GM18526 (cell line): Measurements from ENCODE around the gene HEXIM1.

Source experiments
- POLR2A ChIP-seq: IDR thresholded peaks from 3 replicates; pipeline ENCODE4 v1.6.1; 2011; ENCODE audit not compliant: insufficient read length; ENCODE audit errors: extremely low read depth

HEXIM1 gene

DNA sequence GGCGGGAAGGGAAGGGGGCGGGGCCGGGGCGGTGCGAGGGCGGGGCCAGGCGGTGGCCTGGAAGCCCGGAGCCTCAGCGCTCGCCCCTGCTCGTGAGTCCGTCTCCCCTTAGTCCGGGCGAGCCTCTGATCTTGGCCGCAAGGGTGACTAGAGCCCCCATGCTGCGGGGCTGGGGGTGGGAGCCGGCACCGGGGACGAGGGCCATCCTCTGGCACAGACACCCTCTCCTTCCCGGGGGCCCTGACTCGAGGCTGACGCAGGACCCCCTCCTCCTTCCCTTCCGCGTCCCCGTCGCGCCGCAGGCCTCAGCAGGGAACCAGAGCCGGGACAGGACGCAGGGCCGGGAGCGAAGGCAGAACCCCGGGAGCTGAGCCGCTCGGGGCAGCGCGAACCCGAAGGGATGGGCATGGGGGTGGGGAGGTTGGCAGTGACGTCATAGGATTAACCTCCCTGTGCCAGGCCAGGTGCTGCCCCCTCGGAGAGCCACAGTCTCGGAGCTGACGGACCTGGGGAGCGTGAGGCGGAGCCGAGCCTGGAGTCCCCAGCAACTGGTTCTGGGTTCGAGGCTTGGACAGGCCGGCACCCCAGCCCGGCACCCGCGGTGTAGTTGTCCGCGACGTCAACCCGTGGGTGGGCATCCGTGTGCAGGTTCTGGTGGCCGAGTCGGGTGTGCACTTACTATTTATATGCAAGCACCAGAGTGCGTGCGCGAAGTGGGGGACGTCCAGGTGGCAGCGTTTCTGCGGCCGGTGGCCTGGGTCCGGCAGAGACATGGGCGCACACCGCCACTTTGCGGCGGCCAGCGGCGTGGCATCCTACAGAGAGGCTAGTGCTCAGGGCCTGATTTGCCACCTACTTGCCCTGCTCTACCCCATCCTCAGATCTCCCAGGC lies 15.5 kb upstream of the HEXIM1 start:
- TF ChIP-seq POLR2A, result no peak

DNA sequence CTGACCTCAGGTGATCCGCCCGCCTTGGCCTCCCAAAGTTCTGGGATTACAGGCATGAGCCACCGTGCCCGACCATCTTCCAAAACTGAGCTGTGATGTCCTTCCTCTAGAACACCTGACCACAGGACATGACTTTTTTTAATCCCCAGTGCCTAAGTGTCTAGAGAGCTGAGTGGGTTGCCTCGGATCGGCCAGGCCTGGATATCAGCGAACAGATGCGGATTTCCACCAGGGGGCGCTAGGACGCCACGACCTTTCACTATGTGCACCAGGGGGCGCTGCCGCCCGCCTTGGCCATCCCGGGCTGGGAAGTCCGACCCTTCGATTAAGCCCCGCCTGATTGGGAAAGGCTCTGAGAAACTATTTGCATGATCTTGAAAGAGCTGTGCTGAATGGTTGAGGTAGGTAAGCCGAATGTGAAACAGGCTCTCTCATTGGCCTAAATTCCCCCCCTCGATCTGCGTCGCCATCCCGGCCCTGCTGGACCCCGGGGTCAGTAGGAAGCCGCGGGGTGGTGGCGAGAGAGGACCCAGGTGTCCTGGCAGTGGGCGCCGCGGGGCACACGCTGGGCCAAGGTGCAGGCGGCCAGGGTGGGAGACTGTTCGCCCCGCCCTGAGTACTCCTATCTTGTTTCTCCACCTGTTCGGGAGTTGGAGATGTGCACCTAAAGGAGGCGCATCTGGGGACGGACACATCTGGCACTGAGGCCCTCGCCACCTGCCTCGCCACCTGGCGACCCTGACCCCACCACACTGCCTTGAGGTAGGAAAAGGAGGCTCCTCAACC lies 12.9 kb upstream of the HEXIM1 start, which contains the start of gene ACBD4:
Gene ACBD4 (plus strand): TSS at position 496 of the 786 bp plus-strand sequence. CDS start 458 bp downstream, outside the sequence.
- TF ChIP-seq POLR2A, result peak; percentile 71

DNA sequence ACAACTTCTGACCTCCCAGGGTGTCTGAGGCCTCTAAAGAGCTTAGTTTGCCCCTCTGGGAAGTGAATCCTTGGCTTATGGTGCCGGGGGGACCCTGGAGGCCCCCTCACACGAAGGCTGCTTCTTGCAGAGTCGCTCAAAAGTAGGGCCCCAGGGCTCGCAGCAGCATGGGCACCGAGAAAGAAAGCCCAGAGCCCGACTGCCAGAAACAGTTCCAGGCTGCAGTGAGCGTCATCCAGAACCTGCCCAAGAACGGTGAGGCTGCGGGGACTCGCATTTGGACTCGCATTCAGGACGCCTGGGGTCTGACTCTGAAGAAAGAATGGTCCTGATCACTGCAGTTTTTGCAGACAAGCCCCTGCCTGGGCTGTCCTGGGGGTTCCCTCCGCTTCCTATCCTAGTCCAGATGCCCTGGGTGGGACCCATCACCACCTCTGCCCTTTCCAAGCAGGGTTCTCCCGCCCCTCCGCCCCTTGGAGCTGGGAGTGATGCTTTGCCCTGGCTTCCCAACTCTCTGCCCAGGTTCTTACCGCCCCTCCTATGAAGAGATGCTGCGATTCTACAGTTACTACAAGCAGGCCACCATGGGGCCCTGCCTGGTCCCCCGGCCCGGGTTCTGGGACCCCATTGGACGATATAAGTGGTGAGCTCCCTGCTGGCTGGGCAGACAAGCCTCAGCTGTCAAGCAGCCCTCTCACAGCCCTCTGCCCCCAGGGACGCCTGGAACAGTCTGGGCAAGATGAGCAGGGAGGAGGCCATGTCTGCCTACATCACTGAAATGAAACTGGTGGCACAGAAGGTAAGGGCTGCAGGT lies 12.1 kb upstream of the HEXIM1 start:
- no peak for TF ChIP-seq POLR2A

DNA sequence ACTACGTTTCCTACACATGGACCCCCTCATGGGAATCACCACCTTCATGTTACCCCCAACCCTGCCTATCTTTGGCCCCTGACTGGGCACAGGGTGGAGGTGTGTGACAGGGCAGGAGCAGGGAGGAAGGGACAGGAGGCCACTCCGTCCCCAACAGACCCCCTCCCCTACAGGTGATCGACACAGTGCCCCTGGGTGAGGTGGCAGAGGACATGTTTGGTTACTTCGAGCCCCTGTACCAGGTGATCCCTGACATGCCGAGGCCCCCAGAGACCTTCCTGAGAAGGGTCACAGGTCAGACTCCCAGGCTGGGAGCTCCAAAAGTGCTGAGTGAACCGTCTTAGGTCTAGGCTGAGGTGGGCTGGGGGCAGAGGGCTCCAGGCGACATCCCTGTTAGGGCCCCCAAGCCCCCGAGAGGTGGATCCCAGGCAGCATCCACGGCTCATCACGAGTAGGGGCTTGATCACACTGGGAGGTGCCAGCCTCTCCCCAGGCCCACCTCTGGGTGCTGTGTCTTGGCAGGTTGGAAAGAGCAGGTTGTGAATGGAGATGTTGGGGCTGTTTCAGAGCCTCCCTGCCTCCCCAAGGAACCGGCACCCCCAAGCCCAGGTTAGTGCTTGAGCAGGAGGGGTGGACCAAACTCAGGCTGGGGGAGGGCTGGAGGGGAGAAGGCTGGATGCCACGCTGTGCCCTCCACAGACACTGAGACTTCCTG lies 11.3 kb upstream of the HEXIM1 start:
- no peak for TF ChIP-seq POLR2A

DNA sequence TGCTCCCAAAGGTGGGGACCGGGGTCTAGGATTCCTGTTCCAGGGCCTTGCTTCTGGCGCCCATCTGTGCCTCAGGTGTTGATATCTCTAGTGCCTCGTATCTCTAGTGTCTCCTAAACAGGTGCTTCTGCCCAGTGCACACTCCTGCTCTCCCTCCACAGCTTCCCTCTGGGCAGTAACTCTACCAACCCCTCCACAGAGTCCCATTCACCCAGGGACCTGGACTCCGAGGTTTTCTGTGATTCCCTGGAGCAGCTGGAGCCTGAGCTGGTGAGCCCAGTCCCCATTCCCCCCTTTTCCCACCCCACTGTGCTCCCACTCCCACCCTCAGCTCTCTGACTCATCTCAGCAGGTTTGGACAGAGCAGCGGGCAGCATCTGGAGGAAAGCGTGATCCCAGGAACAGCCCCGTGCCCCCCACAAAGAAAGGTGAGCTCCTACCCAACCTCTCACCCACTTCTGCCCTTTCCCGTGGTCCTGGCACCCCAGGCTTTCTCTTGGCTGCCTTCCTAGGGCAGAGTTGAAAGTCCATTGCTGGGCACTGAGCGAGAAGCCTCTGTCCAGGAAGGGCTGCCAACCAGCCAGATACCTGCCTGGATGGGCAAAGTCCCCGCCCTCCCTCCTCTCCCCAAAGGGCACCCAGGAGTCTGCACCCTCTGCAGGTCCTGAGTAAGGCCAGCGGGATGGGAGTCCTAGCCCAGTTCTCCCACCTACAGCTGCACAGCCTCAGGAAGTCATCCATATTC lies 10.5 kb upstream of the HEXIM1 start:
- no peak for TF ChIP-seq POLR2A

DNA sequence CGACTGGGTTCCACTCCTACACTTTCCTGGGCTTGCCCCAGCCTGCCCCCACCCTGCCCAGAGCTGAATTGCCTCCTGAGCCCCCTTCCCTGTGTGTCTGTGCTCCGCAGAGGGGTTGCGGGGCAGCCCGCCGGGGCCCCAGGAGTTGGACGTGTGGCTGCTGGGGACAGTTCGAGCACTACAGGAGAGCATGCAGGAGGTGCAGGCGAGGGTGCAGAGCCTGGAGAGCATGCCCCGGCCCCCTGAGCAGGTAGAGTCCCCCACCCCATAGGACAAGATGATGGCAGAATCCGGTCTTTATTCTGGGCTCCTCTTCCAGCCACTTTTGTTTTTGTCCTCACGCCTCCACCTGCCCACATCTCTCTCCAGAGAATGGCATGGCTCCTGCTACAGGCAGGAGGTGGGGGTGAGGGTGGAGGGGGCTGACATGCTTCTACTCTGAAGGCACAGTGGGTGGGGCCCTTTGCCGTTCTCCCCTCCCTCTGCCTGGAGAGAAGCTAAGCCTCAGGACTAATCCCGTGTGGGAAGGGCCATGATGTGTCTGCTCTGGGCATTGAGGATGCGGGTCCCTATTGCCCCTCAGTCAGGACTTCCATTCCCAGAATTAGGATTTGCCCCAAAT lies 9.3 kb upstream of the HEXIM1 start:
- TF ChIP-seq POLR2A, result no peak

DNA sequence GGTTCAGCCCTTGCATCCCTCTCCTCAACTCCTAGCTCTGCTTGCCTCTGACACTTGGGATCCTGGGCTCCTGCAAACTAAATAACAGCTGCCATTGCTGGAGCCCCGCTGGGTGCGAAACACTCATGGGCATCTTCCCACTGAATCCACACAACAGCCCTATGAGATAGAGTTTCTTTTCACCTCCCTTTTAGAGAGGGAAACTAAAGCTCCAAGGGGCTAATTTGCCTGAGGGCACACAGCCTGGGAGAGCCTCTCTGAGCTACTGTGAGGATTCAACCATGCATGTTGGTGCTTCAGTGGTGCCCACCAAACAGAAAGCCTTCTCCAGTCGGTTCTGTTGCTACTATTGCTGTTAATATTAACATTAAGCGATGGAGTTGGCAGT lies 8.7 kb upstream of the HEXIM1 start:
- no peak for TF ChIP-seq POLR2A

DNA sequence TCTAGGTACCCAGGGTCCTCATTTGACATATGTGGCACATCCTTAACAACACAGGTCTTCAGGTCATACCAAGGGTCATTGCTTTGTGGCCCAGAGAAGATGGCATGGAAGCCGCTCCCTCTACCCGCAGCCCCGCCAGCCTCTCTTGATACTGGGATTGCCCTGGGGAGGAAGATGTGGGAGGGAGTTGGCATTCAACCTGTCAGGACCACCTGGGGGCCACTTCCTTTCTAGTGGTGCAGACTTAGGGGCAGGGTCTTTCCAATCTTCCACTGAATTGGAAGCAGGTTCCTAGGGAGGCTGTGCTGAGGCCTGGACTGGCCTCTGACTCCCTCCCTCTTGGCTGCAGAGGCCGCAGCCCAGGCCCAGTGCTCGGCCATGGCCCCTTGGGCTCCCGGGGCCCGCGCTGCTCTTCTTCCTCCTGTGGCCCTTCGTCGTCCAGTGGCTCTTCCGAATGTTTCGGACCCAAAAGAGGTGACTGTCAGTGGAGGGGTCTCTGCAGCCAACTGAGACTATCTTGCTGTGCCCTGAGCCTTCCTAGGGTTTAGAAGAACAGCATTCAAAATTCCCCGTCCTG lies 5.1 kb upstream of the HEXIM1 start:
- TF ChIP-seq POLR2A, result no peak

DNA sequence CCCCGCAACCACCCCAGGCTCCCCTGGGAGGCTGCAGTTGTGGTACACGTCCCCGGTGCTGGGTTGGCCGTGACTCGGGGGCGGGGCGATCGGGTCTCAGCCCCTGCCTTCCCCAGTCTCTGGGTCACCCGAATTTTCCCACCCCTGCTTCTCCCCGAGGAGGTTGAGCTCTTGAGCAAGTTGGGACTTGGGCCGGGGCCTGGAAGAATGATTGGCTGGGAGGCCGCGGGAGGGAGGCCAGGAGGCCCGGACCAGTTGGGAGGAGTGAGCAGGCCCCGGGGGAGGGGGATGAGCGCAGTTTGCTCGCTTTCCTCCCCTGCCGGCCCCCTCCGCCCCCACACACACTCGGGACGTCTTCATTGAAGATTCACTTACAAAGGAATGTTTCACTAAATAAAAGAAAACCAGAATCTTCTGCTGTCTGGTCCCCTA lies 4.5 kb upstream of the HEXIM1 start:
- no peak for TF ChIP-seq POLR2A

DNA sequence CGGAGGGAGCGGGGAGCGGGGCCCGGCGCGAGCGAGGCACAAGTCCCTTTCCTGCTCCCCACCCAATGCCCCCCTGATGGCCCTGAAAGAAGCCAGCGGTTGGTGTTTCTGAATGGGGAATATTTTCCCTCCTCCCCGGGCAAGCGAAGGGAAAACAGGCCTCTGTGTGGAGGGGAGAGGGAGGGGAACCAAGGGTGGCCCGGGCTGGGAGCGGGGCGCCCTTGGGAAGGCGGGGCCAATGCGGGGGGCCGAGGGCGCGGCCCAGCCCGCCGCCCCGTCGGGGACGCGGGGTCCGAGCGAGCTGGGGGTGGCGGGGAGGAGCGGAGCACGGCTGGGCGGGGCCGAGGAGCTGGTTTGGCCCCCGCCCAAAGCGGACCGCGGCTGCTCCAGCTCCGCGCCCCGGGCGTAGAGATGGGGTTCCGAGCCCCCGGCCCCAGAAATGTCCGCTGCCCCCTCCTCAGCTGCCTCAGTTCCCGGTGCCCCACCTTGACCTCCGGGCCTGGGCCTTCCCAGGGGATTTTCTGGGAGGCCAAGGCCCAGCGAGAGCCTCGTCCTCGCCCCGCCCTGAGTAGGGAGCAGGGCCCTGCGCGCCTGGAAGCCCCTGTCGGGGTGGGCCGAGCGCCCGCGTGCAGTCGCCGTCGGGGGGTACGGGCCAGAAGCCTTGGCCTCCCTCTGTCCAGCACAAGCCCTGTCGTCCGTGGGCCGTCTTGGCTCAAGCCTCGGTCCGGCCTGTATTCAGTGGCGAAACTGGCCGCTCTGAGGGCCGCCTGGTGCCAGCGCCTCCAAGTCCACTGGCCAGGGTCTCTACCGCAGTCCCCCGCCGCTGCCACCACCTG lies 3.9 kb upstream of the HEXIM1 start:
- peak; percentile 49 for TF ChIP-seq POLR2A

DNA sequence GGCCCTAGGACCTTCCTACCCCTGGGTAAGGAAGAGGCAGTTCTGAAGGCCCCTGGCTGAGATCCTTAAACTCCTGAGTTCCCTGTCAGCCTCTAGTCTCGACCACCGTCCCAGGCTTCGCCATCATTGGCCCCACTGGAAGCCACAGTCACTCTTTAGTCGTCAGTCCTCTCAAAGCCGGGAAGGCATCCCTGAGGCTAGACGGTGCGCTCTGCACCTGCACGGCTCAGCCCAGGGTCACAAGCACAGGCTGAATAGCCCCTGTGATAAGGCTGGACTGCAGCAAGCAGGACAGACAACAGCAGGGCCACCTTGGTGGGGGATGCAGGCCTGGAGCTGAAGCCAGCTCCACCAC lies 3.3 kb upstream of the HEXIM1 start:
- TF ChIP-seq POLR2A, result no peak

DNA sequence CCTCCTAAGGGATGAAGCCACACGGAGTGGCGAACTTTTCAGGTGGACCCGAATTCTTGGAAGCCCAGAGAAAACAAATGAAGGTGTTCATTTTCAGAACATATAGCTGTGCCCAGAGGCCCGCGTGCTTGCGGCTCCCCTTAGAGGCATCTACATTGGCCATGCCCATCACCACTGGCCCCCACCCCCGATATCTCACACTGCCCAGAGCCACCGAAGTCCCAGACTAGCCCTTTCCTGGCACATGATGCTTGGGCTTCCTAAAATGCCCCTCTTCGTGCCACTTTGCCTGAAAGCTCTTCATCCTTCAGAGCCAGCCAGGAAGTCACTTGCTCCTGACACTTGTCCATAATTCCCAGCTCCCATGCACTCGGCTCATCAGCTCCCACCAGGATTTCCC lies 2.1 kb upstream of the HEXIM1 start:
- no peak for TF ChIP-seq POLR2A

DNA sequence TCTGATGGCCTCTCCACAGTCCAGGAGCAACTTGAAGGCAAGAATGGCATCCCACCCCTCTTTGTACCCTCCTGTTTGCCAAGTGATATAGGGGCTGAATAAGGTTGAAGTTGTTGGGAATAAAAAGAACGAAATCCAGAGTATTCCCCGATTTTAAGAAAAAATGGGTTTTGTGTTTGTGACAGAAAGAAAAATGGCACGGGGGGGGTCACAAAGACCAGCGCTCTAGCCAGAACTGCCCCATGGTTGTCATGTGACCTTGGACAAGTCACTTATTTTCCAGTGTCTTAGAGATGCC lies 1.7 kb upstream of the HEXIM1 start:
- no peak for TF ChIP-seq POLR2A
